Adrenal gland (tissue), 5 donors: ENCODE measurements around the gene CNTN2.

ENCODE experiments used
- POLR2A ChIP-seq, 2 donors: fragments of 450-650 bp; IDR thresholded peaks; one replicate each; pipeline ENCODE4 v1.6.1; 2017; ENCODE audit warnings: antibody characterized with exemption in 2 of 2, mild to moderate bottlenecking in 2 of 2, moderate library complexity in 1 of 2
- TF ChIP-seq, protein P1 (sequence below), 6 experiments: fragments of 450-650 bp in 4 of 6; fragments of 200-600 bp in 2 of 6; sonication (generic) in 1 of 6; IDR thresholded peaks; 1 replicate in 5 of 6; 2 replicates in 1 of 6; pipeline versions ENCODE4 v1.5.1 to v1.8.0; 2016 to 2021; ENCODE audit warnings: antibody characterized with exemption in 6 of 6, mild to moderate bottlenecking in 2 of 6, moderate library complexity in 1 of 6
- donor health status: DM: no; HTN: no; CAD: no.

DNA sequence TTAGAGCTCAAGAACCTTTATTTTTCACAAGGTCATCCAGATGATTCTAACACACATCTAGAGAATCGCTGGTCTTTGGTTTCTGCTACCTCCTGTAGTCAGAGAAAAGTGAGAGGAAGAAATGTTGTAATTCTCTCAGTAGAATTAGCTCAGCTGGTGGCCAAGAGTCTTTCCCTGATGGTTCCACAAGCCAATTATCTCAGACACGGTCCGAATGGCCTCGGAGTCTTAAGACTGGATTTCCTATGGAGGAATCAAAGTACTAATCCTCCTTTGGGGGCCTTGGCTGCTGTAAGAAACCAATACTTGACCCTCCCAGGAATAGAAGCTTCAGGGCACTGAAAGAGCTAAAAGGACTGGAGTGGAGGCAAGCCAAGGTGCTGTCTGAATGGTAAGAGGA lies 39.4 kb downstream of the CNTN2 start:
- TF ChIP-seq, protein P1, sequence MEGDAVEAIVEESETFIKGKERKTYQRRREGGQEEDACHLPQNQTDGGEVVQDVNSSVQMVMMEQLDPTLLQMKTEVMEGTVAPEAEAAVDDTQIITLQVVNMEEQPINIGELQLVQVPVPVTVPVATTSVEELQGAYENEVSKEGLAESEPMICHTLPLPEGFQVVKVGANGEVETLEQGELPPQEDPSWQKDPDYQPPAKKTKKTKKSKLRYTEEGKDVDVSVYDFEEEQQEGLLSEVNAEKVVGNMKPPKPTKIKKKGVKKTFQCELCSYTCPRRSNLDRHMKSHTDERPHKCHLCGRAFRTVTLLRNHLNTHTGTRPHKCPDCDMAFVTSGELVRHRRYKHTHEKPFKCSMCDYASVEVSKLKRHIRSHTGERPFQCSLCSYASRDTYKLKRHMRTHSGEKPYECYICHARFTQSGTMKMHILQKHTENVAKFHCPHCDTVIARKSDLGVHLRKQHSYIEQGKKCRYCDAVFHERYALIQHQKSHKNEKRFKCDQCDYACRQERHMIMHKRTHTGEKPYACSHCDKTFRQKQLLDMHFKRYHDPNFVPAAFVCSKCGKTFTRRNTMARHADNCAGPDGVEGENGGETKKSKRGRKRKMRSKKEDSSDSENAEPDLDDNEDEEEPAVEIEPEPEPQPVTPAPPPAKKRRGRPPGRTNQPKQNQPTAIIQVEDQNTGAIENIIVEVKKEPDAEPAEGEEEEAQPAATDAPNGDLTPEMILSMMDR (IDR thresholded peaks at IDR 0.05), result no peak
- no peak for TF ChIP-seq POLR2A (IDR thresholded peaks at IDR 0.05)
